GM18951 (cell line): ENCODE measurements around the gene MED19.
A peak's percentile ranks its signal among the peaks of the same experiment; 100 is the strongest.

Experiments used
- POLR2A ChIP-seq: IDR thresholded peaks from 4 replicates; pipeline ENCODE4 v1.6.1; 2011; ENCODE audit warnings: mild to moderate bottlenecking; ENCODE audit not compliant: insufficient read length, insufficient read depth; ENCODE audit errors: extremely low read depth
- in situ Hi-C: fragments of 300-500 bp; cut with MboI; formaldehyde crosslinking; loops from one replicate; pipeline ENCODE4 v1.12.0; 2022; ENCODE audit warnings: low sequenced_read_pairs, mixed read lengths, inconsistent platforms; ENCODE audit not compliant: unreplicated experiment

Gene MED19

GRCh38 chr11:57711414-57712255 lies at the start of gene MED19:
Gene MED19 (minus strand): TSS chr11:57712215. CDS start chr11:57712179, 36 bp downstream.
- in situ Hi-C loops: no loop called here
- TF ChIP-seq POLR2A: peak; percentile 38

DNA sequence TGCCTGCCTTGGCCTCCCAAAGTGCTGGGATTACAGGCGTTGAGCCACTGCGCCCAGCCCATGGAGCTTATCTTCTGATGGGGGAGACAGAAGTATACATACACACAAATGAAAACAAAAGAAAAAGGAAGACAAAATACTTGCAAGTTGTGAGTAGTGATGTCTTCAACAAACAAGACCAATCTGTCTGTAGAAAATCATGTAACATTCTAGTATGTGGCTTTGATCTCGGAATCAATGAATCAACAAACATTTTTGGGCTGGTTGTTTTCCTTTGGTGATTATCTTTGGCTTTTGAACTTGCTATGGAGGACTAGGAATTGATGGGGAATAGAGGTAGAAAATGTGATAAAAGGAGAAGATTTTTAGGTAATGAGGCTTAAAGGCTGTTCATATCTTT lies 46.2 kb upstream of the MED19 start:
- TF ChIP-seq POLR2A: no peak
- in situ Hi-C loops: loop anchor here (25.0 kb wide), 1 partner anchor 1354 kb away; the partner anchor contains the start of gene FAM111B

DNA sequence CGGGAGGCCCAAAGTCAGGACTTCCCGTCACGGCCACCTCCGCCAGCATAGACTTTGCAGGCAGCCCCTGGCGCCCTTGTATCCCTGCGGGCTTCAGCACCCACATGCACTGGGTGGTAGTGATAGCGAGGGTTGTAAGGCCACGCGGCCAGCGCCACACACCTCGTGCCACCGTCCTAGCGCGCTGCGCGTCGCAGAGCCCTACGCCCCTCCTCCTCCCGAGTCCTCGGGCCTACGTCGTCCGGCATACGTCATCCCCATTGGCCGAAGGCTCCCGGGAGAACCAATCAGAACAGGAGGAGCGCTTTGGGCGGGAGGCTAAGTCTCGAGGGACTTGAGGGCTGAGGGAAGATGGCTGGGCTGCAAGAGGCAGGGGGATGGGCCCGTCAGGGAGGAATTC lies 40.9 kb upstream of the MED19 start:
- TF ChIP-seq POLR2A: no peak
- in situ Hi-C loops: loop anchor here (25.0 kb wide), 1 partner anchor 1359 kb away; the partner anchor contains the start of gene FAM111B

GRCh38 chr11:57751676-57752253 lies 39.8 kb upstream of the MED19 start, which contains the start of gene BTBD18:
Gene BTBD18 (minus strand): TSS chr11:57751819. CDS start chr11:57751188, 631 bp downstream.
- no peak for TF ChIP-seq POLR2A
- in situ Hi-C loops: loop anchor here (25.0 kb wide), 1 partner anchor 1361 kb away; the partner anchor contains the start of gene FAM111B

GRCh38 chr11:57751176-57751575 lies 39.2 kb upstream of the MED19 start:
- in situ Hi-C loops: loop anchor here (25.0 kb wide), 1 partner anchor 1361 kb away; the partner anchor contains the start of gene FAM111B
- TF ChIP-seq POLR2A: no peak

DNA sequence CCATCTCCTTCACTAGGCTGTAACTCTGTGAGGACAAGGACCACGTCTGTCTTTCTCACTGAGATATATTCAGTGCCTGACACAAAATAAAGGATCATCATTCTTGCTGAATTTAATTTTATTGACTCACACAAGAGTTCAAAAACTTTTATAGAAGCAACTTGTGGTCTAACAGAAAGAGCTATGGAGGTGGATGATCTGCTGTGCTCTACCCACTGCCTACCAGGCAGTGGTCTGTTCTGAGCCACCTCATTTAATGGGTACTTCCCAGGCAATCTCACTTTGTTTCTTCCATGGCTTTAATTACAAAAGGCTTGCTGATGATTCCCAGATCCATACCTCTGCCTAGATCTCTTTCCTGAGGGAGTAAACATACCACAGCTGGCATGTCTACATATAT lies 34.9 kb upstream of the MED19 start:
- in situ Hi-C loops: no loop called here
- no peak for TF ChIP-seq POLR2A

- in situ Hi-C loops: no loop called here
- TF ChIP-seq POLR2A: no peak
These were observed 33.2 kb upstream of the MED19 start for GRCh38 chr11:57745206-57745605.

DNA sequence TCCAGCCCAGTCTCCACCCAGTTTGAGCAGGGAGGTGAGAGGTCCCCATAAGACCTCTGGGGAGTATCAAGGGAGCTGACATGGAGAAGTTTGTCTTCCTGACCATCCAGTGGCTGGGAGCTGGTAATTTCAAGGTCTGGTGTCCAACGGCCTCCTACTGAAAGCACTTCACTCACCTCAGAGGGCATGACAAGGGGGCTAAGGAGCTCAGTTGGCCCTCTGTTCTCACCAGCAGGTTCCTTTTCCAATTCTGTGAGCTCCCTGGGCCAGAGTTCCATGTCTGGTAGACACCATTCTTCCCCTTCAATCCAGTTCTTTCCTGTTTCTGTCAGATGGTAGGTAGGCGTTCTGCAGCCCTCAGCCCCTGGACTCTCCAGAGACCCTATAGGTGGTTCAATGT lies 32.3 kb upstream of the MED19 start:
- peak; percentile 24 for TF ChIP-seq POLR2A

DNA sequence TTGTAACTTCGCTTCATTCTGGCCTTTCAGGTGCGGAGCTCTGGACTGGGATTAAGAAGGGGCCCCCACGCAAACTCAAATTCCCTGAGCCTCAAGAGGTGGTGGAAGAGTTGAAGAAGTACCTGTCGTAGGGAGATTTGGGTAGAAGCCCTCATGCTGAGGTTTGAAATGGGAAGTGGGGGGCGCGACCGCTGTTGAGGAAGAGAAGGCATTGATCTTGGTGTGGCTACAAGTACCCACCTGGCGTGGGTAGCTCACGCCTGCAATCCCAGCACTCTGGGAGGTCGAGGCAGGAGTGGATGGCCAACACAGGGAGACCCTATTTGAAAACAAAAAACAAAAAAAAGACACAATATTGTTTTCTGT lies 30.1 kb upstream of the MED19 start:
- in situ Hi-C loops: no loop called here
- no peak for TF ChIP-seq POLR2A

More for the DNA sequence above, 32.3 kb upstream of the MED19 start:
- in situ Hi-C loops: no loop called here

GRCh38 chr11:57741132-57742086 lies 29.4 kb upstream of the MED19 start, which contains the start of gene SELENOH:
Gene SELENOH (plus strand): TSS chr11:57741491. CDS start chr11:57741596, 105 bp downstream.
- TF ChIP-seq POLR2A: peak; percentile 92
- in situ Hi-C loops: no loop called here

- in situ Hi-C loops: no loop called here
- TF ChIP-seq POLR2A: no peak
These were observed 23.7 kb upstream of the MED19 start for GRCh38 chr11:57735619-57736298.

GRCh38 chr11:57732661-57733060 lies 20.6 kb upstream of the MED19 start:
- no peak for TF ChIP-seq POLR2A
- in situ Hi-C loops: no loop called here
